Duodenal mucosa (tissue), 2 donors: ENCODE results near the gene COL4A4.

ENCODE experiments used
- H3K27ac ChIP-seq: one replicate; pipeline ENCODE4 v1.7.0; 2013; ENCODE audit warnings: low read depth, low read length
- H3K27me3 ChIP-seq, 2 donors: one replicate each; pipeline ENCODE4 v1.7.0; 2013; ENCODE audit warnings: low read length in 2 of 2, control low read depth in 1 of 2; ENCODE audit not compliant: insufficient read depth in 2 of 2, control insufficient read depth in 1 of 2
- H3K36me3 ChIP-seq, 2 donors: one replicate each; pipeline ENCODE4 v1.7.0; 2013; ENCODE audit warnings: low read length in 2 of 2, control low read depth in 1 of 2; ENCODE audit not compliant: insufficient read depth in 2 of 2, control insufficient read depth in 1 of 2
- H3K4me1 ChIP-seq, 2 donors: one replicate each; pipeline ENCODE4 v1.7.0; 2013; ENCODE audit warnings: low read length in 2 of 2, control low read depth in 1 of 2; ENCODE audit not compliant: insufficient read depth in 2 of 2, control insufficient read depth in 1 of 2
- H3K4me3 ChIP-seq, 2 donors: one replicate each; pipeline ENCODE4 v1.7.0; 2013; ENCODE audit warnings: low read length in 2 of 2, low read depth in 1 of 2
- H3K9ac ChIP-seq, 2 donors: one replicate each; pipeline ENCODE4 v1.7.0; 2013; ENCODE audit warnings: low read length in 2 of 2, low read depth in 1 of 2
- H3K9me3 ChIP-seq, 2 donors: one replicate each; pipeline ENCODE4 v1.7.0; 2013; ENCODE audit warnings: low read length in 2 of 2, control low read depth in 1 of 2; ENCODE audit not compliant: control insufficient read depth in 1 of 2

The COL4A4 gene

GRCh38 chr2:226994775-226995174 is 169.2 kb downstream of the COL4A4 start:
- no peak overlapping the region for H3K9ac ChIP-seq
- no peaks in the 10 kb centered on the region for H3K9me3 ChIP-seq
- no peaks in the 10 kb centered on the region for H3K4me1 ChIP-seq

GRCh38 chr2:226993171-226993570 is 170.8 kb downstream of the COL4A4 start:
- H3K4me3 ChIP-seq: no peak overlapping the region
- peaks cover 8 to 27% of the 10 kb centered on the region in 2 donors for H3K36me3 ChIP-seq
- no peaks in the 10 kb centered on the region for H3K4me1 ChIP-seq
- H3K27me3 ChIP-seq: no peaks in the 10 kb centered on the region
- no peak overlapping the region for H3K27ac ChIP-seq
- H3K9me3 ChIP-seq: no peaks in the 10 kb centered on the region
- H3K9ac ChIP-seq: no peak overlapping the region

More at GRCh38 chr2:226994775-226995174, 169.2 kb downstream of the COL4A4 start:
- Histone ChIP-seq H3K4me3 (no peak overlapping the region), H3K36me3 (peaks cover 10 to 20% of the 10 kb centered on the region in 2 donors), H3K27ac (no peak overlapping the region), H3K27me3 (no peaks in the 10 kb centered on the region)

- no peak overlapping the region for H3K27ac ChIP-seq
- no peaks in the 10 kb centered on the region for H3K9me3 ChIP-seq
- no peak overlapping the region for H3K4me3 ChIP-seq
- H3K36me3 ChIP-seq: peaks cover 8 to 28% of the 10 kb centered on the region in 2 donors
- H3K4me1 ChIP-seq: no peaks in the 10 kb centered on the region
- no peak overlapping the region for H3K9ac ChIP-seq
- H3K27me3 ChIP-seq: no peaks in the 10 kb centered on the region
Measured at GRCh38 chr2:226991663-226992062, 172.3 kb downstream of the COL4A4 start.

GRCh38 chr2:226985583-226985946 is 178.4 kb downstream of the COL4A4 start:
- Histone ChIP-seq H3K4me1 (peaks cover 8 to 18% of the 10 kb centered on the region in 2 donors), H3K9ac (no peak overlapping the region), H3K9me3 (no peaks in the 10 kb centered on the region), H3K27me3 (no peaks in the 10 kb centered on the region), H3K4me3 (no peak overlapping the region), H3K27ac (no peak overlapping the region), H3K36me3 (peaks cover 0 to 8% of the 10 kb centered on the region in 2 donors)

GRCh38 chr2:226984750-226985582 is 179.0 kb downstream of the COL4A4 start:
- H3K27me3 ChIP-seq: no peaks in the 10 kb centered on the region
- H3K4me3 ChIP-seq: no peak overlapping the region
- no peak overlapping the region for H3K9ac ChIP-seq
- H3K36me3 ChIP-seq: peaks cover 0 to 8% of the 10 kb centered on the region in 2 donors
- H3K9me3 ChIP-seq: no peaks in the 10 kb centered on the region
- H3K27ac ChIP-seq: no peak overlapping the region
- H3K4me1 ChIP-seq: peaks cover 8 to 18% of the 10 kb centered on the region in 2 donors

GRCh38 chr2:226983895-226984749 is 179.9 kb downstream of the COL4A4 start:
- no peak overlapping the region for H3K27ac ChIP-seq
- no peak overlapping the region for H3K4me3 ChIP-seq
- no peak overlapping the region for H3K9ac ChIP-seq
- no peaks in the 10 kb centered on the region for H3K9me3 ChIP-seq
- H3K36me3 ChIP-seq: peaks cover 0 to 8% of the 10 kb centered on the region in 2 donors
- H3K27me3 ChIP-seq: no peaks in the 10 kb centered on the region
- peaks cover 8 to 18% of the 10 kb centered on the region in 2 donors for H3K4me1 ChIP-seq

- Histone ChIP-seq H3K4me3 (no peak overlapping the region), H3K27me3 (no peaks in the 10 kb centered on the region), H3K4me1 (peaks cover 8 to 18% of the 10 kb centered on the region in 2 donors), H3K36me3 (no peaks in the 10 kb centered on the region), H3K27ac (no peak overlapping the region), H3K9ac (no peak overlapping the region), H3K9me3 (no peaks in the 10 kb centered on the region)
Measured at GRCh38 chr2:226981791-226982326, 182.1 kb downstream of the COL4A4 start.

GRCh38 chr2:226979004-226979403 is 185.0 kb downstream of the COL4A4 start:
- H3K4me3 ChIP-seq: no peak overlapping the region
- no peak overlapping the region for H3K9ac ChIP-seq
- peaks cover 3 to 9% of the 10 kb centered on the region in 2 donors for H3K4me1 ChIP-seq
- H3K27me3 ChIP-seq: no peaks in the 10 kb centered on the region
- peaks cover 3 to 4% of the 10 kb centered on the region in 2 donors for H3K36me3 ChIP-seq
- H3K9me3 ChIP-seq: no peaks in the 10 kb centered on the region
- H3K27ac ChIP-seq: no peak overlapping the region

- Histone ChIP-seq H3K27me3 (no peaks in the 10 kb centered on the region), H3K9ac (no peak overlapping the region), H3K36me3 (peaks cover 3 to 4% of the 10 kb centered on the region in 2 donors), H3K4me1 (peaks cover 3 to 9% of the 10 kb centered on the region in 2 donors), H3K9me3 (no peaks in the 10 kb centered on the region), H3K4me3 (no peak overlapping the region), H3K27ac (no peak overlapping the region)
Measured at GRCh38 chr2:226978300-226978699, 185.7 kb downstream of the COL4A4 start.

GRCh38 chr2:226977775-226978190 is 186.2 kb downstream of the COL4A4 start:
- Histone ChIP-seq H3K9me3 (no peaks in the 10 kb centered on the region), H3K27ac (no peak overlapping the region), H3K36me3 (peaks cover 3 to 4% of the 10 kb centered on the region in 2 donors), H3K9ac (no peak overlapping the region), H3K4me1 (peaks cover 3 to 9% of the 10 kb centered on the region in 2 donors), H3K27me3 (no peaks in the 10 kb centered on the region), H3K4me3 (no peak overlapping the region)
